Measurements from ENCODE around the gene TBC1D5. TPM values are rescaled to one million over a fixed set of nuclear protein-coding genes. Genes with fewer than 3 reads are reported as not detected.

The TBC1D5 gene
- total RNA-seq, 3 donors from 2014 or later: 70.1 to 109 (median 90.1) TPM

DNA sequence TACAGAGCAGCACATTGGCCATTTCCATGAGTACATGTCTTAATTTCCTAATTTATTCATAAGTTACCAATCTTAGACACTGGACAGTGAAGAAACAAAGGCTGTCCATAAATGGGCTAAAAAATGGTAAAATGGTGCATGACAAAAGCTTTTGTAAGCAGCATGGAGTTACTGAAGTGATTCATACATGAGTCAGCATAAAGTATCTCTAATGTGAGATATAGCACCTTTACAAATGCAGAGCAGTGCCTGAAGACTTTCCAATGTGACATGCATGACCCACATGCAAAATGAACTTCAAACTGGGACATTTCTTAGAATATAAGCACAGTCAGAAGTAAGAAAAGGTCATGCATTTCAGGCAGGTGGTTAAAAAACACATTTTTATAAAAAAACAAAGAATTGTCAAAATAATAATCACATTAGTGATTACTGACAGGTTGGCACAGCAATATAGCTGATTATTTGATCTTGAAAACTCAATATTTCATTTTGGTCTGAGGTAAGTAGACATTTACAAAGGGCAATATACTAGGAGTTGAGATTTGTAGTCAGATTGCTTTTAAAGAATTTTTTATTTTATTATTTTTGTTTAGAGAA lies 558.4 kb downstream of the TBC1D5 start:
- Histone ChIP-seq H3K27ac (no peak overlapping the region), H3K36me3 (peaks cover 6% of the 10 kb centered on the region), H3K4me1 (no peaks in the 10 kb centered on the region), H3K27me3 (no peaks in the 10 kb centered on the region), H3K4me3 (no peak overlapping the region), H3K9me3 (no peaks in the 10 kb centered on the region)
- TF ChIP-seq POLR2AphosphoS5 (IDR thresholded peaks at IDR 0.05): no peak
- no peak for TF ChIP-seq POLR2A (IDR thresholded peaks at IDR 0.05)
- TF ChIP-seq, protein P1, sequence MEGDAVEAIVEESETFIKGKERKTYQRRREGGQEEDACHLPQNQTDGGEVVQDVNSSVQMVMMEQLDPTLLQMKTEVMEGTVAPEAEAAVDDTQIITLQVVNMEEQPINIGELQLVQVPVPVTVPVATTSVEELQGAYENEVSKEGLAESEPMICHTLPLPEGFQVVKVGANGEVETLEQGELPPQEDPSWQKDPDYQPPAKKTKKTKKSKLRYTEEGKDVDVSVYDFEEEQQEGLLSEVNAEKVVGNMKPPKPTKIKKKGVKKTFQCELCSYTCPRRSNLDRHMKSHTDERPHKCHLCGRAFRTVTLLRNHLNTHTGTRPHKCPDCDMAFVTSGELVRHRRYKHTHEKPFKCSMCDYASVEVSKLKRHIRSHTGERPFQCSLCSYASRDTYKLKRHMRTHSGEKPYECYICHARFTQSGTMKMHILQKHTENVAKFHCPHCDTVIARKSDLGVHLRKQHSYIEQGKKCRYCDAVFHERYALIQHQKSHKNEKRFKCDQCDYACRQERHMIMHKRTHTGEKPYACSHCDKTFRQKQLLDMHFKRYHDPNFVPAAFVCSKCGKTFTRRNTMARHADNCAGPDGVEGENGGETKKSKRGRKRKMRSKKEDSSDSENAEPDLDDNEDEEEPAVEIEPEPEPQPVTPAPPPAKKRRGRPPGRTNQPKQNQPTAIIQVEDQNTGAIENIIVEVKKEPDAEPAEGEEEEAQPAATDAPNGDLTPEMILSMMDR (IDR thresholded peaks at IDR 0.05): no peak
- DNase-seq (ENCODE audit: low spot score in 2 of 2): no peak
- intact Hi-C loops (cut with DNase I; ENCODE audit: low total_unique reads): no loop called here

DNA sequence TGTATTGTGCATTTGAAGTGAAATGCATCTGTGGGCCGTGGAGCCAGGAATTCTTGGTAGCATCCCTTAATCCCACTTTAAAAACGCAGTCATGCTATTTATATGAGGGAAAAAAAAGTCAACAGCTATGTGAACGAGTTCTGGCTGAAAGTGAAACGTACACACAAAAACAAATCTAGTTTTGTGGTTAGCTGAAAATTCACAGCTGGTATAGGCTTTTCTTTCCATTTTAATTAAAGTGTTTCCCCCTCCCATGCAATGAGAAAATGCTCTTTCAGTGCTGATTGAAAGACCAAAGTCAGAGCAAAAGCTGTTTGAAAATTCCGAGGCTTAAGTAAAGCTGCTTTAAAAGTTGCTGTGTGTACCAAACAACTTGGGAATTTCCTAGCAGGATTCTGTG lies 560.3 kb downstream of the TBC1D5 start:
- TF ChIP-seq POLR2AphosphoS5 (IDR thresholded peaks at IDR 0.05): no peak
- TF ChIP-seq, protein P1 (IDR thresholded peaks at IDR 0.05): no peak
- no peak for TF ChIP-seq POLR2A (IDR thresholded peaks at IDR 0.05)
- Histone ChIP-seq H3K27ac (no peak overlapping the region), H3K27me3 (no peaks in the 10 kb centered on the region), H3K36me3 (peaks cover 6% of the 10 kb centered on the region), H3K4me1 (no peaks in the 10 kb centered on the region), H3K9me3 (no peaks in the 10 kb centered on the region), H3K4me3 (no peak overlapping the region)
- intact Hi-C loops (cut with DNase I; ENCODE audit: low total_unique reads): no loop called here
- DNase-seq (ENCODE audit: low spot score in 2 of 2): no peak

DNA sequence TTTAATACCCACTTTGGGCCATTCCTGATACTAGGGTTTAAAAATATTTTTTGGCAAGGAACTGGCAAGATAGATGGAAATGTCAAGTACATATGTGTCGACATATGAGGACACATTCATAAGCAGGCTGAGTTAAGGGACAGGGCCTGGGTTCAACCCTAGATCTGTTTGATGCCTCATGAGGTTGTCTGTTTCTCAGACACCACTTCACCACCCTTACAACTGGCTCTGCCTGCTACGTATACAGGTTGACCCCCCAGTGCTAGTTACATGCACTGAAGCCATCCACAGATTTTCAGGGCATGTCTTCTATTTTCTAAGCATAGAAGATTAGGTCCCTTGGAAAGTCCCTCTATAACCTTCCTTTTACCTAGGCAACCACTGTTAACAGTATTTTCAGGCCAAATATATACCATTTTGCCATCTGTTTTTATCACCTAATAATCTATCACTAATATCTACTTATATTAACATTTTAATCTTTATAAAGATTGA lies 561.0 kb downstream of the TBC1D5 start:
- H3K4me1 ChIP-seq: no peaks in the 10 kb centered on the region
- DNase-seq (ENCODE audit: low spot score in 2 of 2): no peak
- no peak overlapping the region for H3K27ac ChIP-seq
- H3K27me3 ChIP-seq: no peaks in the 10 kb centered on the region
- no peaks in the 10 kb centered on the region for H3K9me3 ChIP-seq
- peaks cover 6% of the 10 kb centered on the region for H3K36me3 ChIP-seq
- intact Hi-C loops (cut with DNase I; ENCODE audit: low total_unique reads): no loop called here
- TF ChIP-seq POLR2AphosphoS5 (IDR thresholded peaks at IDR 0.05): no peak
- no peak for TF ChIP-seq POLR2A (IDR thresholded peaks at IDR 0.05)
- TF ChIP-seq, protein P1 (IDR thresholded peaks at IDR 0.05): no peak
- no peak overlapping the region for H3K4me3 ChIP-seq

DNA sequence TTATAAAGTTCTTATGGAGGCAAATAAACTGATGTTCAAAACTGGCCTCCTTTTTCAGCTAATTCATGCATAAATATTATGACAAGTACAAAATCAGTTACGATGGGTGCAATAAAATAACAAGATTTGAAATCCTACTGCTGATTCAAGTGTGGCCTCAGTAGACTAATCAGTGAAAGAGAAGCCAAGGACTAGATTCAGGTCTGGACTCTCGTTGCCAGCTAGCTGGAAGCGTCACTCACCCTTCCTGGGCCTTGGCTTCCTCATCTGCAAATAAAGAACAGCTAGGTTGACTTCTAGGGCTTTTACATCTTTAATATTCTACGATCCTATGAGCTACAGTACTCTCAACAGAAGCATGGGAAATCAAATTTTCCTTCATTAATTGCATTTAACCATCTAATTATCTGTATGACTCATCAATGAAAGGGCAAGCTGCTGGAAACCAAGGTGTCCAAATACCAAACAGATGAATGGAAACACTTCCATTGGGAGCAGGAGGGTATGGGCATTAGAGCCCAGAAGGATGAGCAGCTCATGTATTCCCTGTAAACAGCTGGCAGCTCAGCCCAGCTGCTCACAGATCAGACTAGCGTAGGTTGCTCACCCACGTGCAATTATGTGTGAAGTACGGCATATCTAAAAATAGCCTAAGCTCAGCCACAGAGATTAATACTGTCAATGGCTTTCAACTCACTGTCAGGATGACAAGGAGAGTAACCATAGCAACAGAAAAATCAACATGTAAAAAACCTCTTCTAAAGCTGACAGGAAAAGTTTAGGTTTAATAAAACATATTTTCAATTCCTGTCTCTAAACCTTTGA lies 562.8 kb downstream of the TBC1D5 start:
- H3K4me1 ChIP-seq: no peaks in the 10 kb centered on the region
- H3K27ac ChIP-seq: no peak overlapping the region
- no peak for DNase-seq (ENCODE audit: low spot score in 2 of 2)
- H3K36me3 ChIP-seq: peaks cover 6% of the 10 kb centered on the region
- no peaks in the 10 kb centered on the region for H3K27me3 ChIP-seq
- H3K9me3 ChIP-seq: no peaks in the 10 kb centered on the region
- intact Hi-C loops (cut with DNase I; ENCODE audit: low total_unique reads): no loop called here
- TF ChIP-seq, protein P1 (IDR thresholded peaks at IDR 0.05): no peak
- TF ChIP-seq POLR2A (IDR thresholded peaks at IDR 0.05): no peak
- no peak overlapping the region for H3K4me3 ChIP-seq

DNA sequence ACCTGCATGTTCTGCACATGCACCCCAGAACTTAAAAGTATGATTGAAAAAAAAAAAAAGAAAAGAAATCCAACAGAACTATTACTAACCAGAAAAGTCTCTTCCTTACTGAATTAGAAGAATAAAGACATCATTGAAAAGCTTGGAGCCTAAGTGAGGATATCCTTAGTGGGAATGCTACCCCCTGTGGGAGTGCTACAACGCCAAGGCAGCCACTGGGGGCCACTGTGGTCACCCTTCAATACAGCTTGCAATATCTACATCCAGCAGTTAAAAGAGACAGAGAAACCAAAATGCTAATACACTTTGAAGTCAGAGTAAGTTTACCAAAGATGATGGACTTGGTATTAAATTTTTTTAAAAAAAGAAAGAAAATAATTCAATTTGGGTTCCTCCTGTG lies 565.7 kb downstream of the TBC1D5 start:
- no peak overlapping the region for H3K4me3 ChIP-seq

More for the DNA sequence above, 565.7 kb downstream of the TBC1D5 start:
- Histone ChIP-seq H3K36me3 (no peaks in the 10 kb centered on the region), H3K4me1 (no peaks in the 10 kb centered on the region), H3K27me3 (no peaks in the 10 kb centered on the region), H3K27ac (no peak overlapping the region), H3K9me3 (no peaks in the 10 kb centered on the region)
- TF ChIP-seq POLR2AphosphoS5 (IDR thresholded peaks at IDR 0.05) (no peak), POLR2A (IDR thresholded peaks at IDR 0.05) (no peak)
- TF ChIP-seq, protein P1 (IDR thresholded peaks at IDR 0.05): no peak
- intact Hi-C loops (cut with DNase I; ENCODE audit: low total_unique reads): no loop called here
- DNase-seq (ENCODE audit: low spot score in 2 of 2): no peak

Measured in breast epithelium (tissue), 4 donors.